ENCODE data around the gene EPHB2. TPM values are rescaled to one million over a fixed set of nuclear protein-coding genes. Genes with fewer than 3 reads are reported as not detected.

Gene EPHB2
- total and polyA plus RNA-seq, 2 of the 8 experiments (the other 6 are each of a cell fraction or from before 2014, with no cell fraction given): 15.8 to 17.2 TPM

GRCh38 chr1:22731924-22732720 lies 21.5 kb downstream of the EPHB2 start (continued):
- TF ChIP-seq CHD7 (IDR thresholded peaks at IDR 0.05; ENCODE audit: insufficient replicate concordance, low read length) (no peak), KDM1A (IDR thresholded peaks at IDR 0.05; ENCODE audit: borderline replicate concordance, low read length) (peak; percentile 14; the same call in 1 of the 2 replicates), SIRT6 (IDR thresholded peaks at IDR 0.05; ENCODE audit: low read length) (no peak)
